GM12891 (cell line): Measurements from ENCODE around the gene SFTPD. TPM values are rescaled to one million over a fixed set of nuclear protein-coding genes. Genes with fewer than 3 reads are reported as not detected.
"Not testable (repeated sequence)": the region's sequence is repeated elsewhere in the genome, so short reads cannot be mapped to it uniquely, and the experiment has no call there.

Experiments
- DNase-seq: peaks from one replicate; pipeline ENCODE4 v3.0.0; 2011; ENCODE audit warnings: low spot score; ENCODE audit not compliant: insufficient read length
- FAIRE-seq: peaks from 2 replicates; lab custom pipeline; 2011; peaks lifted over from hg19 to GRCh38; lab: Jason Lieb, UNC
- PAX5 ChIP-seq: IDR thresholded peaks from 2 replicates; pipeline ENCODE4 v1.6.1; 2011; ENCODE audit warnings: low read length, moderate library complexity, mild to moderate bottlenecking; ENCODE audit not compliant: insufficient read depth, severe bottlenecking
- POLR2A ChIP-seq: IDR thresholded peaks from 2 replicates; pipeline ENCODE4 v1.6.1; 2011; ENCODE audit warnings: low read depth, low read length, control low read depth
- POLR2AphosphoS5 ChIP-seq: IDR thresholded peaks from 2 replicates; pipeline ENCODE4 v1.6.1; 2011; ENCODE audit warnings: low read depth, low read length, control low read depth
- POU2F2 ChIP-seq: IDR thresholded peaks from 2 replicates; pipeline ENCODE4 v1.6.1; 2011; ENCODE audit warnings: low read depth, mild to moderate bottlenecking, control low read depth, low read length, moderate library complexity
- SPI1 ChIP-seq: IDR thresholded peaks from 2 replicates; pipeline ENCODE4 v1.6.1; 2011; ENCODE audit warnings: low read depth, low read length, control low read depth
- TAF1 ChIP-seq: IDR thresholded peaks from 2 replicates; pipeline ENCODE4 v1.6.1; 2011; ENCODE audit warnings: low read depth, low read length, control low read depth
- polyA plus RNA-seq: library from polyadenylated mRNA; unstranded; fragments of >200 nt; gene quantifications from one replicate; pipeline ENCODE4 v1.2.1, GENCODE V29; 2012; ENCODE audit warnings: low read depth, missing spikeins, inconsistent platforms; ENCODE audit not compliant: missing spikeins

SFTPD gene
- not detected for polyA plus RNA-seq

DNA sequence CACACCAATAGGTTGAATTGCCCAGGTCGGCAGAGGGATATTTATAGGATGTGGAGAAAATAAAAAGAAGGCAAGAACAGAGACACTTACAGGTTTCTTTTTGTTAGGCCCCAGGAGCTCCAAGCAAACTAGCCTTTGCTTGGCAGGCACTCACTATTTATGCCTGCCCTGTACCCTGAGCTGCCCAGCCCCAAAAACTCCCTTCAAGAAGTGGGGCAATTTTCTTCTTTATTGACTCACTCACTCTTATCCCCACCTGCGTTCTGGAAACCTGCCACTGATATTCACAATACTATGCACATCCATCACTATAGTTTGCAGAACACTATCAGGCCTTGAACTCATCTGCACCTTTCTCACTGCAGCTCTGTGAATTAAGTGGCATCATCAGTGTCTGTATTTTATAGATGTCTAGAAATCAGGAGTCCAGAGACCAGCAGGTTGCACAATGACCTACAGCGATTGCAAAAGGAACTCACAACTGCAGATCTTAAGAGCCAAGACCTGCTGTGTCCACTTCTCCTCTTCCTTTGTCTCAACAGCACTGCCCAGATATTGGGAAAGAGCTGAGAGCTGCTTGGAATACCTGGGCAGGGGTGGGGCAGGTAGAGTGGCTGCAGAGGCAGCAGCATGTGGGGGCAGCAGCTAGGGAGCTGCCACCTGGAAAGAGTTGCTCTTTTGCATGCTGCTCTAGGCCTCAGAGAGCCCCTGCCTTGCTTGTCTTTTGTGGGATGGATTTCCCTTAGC is at the start of gene SFTPD:
Gene SFTPD, minus strand, starts transcription at position 130 of the 747 bp plus-strand sequence. CDS start 2,446 bp downstream, outside the sequence.
- no peak for TF ChIP-seq TAF1
- no peak for TF ChIP-seq PAX5
- TF ChIP-seq POLR2AphosphoS5: no peak
- TF ChIP-seq POLR2A: no peak
- TF ChIP-seq POU2F2: no peak
- no peak for TF ChIP-seq SPI1
- no peak for FAIRE-seq
- no peak for DNase-seq

DNA sequence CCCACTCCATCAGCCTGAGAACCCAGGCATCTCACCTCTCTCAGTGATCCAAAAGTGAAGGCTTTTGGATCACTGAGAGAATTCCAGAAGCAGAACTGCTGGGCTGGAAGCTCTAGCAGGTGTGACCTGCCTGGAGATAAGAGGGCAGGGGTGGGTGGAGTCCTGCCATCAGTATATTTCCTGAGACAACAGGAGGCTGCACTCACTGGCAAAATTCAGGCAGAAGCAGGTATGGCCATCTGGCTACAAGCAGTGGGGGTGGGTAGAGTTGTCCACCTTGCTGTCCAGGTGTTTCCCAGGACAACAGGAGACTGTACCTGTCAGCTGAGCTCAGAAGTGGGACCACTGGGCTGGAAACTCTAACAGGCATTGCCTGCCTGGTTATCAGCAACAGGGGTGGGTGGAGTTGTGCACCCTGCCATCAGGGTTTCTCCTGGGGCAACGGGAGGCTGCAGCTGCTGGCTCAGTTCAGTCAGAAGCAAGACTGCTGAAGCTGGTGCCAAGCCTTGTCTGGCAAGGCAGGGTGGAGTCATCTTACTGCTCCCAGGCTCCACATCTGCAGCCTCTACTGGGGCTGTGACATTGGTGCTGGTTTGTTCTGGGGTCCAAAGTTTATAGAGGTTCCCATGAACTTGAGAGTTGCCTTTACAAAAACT is 47.2 kb upstream of the SFTPD start:
- no peak for TF ChIP-seq POU2F2
- no peak for DNase-seq
- FAIRE-seq: no peak

DNA sequence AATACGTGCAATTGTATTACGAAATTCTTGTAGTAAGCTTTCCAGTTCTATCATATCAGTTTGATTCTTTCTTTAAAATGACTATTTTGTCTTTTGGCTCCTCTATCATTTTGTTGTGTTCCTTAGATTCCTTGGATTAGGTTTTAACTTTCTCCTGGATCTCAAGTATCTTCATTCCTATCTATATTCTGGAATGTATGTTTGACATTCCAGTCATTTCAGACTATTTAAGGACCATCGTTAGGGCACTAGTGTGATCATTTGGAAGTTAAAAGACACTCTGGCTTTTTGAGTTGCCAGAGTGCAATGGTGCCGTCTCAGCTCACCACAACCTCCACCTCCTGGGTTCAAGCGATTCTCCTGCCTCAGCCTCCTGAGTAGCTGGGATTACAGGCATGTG is 45.7 kb upstream of the SFTPD start:
- FAIRE-seq (no peak), DNase-seq (no peak)
- no peak for TF ChIP-seq SPI1
- no peak for TF ChIP-seq POLR2A
- TF ChIP-seq PAX5: no peak
- no peak for TF ChIP-seq POLR2AphosphoS5
- TF ChIP-seq POU2F2: no peak
- no peak for TF ChIP-seq TAF1

DNA sequence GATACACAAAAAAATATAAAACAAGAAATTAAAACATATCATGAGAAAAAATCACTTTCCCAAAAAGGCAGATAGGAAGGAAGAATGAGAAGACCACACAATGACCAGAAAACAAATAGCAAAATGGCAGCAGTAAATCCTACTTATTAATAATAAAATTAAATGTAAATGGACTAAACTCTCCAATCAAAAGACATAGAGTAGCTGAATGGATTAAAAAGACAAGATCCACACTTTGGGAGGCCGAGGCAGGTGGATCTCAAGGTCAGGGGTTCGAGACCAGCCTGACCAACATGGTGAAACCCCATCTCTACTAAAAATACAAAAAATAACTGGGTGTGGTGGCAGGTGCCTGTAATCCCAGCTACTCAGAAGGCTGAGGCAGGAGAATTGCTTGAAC is 39.3 kb upstream of the SFTPD start:
- not testable (repeated sequence) for FAIRE-seq

DNA sequence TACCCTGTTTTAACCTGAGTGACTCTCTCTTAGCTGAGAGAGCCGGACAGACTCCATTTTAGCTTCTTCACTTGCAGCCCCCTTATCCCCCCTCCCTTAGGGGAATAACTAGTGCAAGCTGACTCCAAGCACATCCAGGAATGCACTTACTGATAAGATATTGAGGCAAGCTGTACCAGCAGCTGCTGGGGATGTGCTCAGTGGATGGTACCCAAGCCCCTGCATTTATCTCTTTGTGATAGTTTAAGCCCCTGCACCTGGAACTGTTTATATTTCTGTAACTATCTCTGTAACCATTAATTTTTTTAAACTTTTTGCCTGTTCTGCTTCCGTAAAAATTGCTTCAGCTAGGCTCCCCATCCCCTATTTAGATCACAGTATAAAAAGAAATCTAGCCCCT is 37.8 kb upstream of the SFTPD start:
- FAIRE-seq, DNase-seq: not testable (repeated sequence)

More for the DNA sequence above, 39.3 kb upstream of the SFTPD start:
- DNase-seq: not testable (repeated sequence)

DNA sequence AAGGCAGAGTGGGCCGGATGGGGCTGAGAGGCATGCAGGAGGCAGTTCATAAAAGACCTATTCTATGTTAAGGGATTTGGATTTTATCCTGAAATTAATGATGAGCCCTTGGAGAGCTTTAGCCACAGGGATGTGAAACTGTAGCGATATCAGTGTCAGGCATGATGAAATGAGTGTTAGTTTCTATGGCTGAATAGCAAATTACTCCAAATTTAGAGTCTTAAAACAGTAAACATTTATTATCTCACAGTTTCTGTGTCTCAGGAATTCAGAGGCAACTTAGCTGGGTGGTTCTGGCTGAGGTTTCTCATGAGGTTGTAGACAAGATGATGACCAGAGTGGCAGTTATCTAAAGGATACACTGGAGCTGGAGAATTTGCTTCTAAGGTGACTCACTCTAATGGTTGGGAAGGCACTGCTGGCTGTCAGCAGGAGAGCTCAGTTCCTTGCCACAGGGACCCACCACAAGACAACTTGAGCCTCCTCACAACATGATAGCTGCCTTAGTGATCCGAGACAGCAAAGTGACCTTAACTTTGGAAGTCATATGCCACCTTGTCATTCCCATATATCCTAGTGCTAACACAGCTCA is 36.7 kb upstream of the SFTPD start:
- DNase-seq (no peak), FAIRE-seq (no peak)
- no peak for TF ChIP-seq PAX5
- no peak for TF ChIP-seq POLR2AphosphoS5
- no peak for TF ChIP-seq POLR2A
- TF ChIP-seq TAF1: no peak
- no peak for TF ChIP-seq POU2F2
- TF ChIP-seq SPI1: no peak

DNA sequence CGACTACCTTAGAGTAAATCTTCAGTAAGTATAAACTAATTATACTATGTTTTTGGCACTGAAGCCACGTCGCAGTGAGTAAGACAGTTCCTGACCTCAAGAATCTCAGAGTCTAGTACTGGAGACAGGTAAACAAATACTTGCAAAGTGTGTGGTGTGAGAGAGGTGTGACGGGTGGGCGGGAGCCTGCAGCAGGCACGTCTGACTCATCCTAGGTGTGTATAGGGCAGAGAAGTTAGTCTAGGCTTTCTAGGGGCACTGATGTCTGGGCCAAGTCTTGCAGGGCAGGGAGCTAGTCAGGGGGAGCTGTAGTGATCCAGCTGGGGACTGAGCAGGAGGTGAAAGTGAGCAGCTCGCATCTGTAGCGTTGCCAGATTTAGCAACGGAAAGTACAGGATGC is 35.9 kb upstream of the SFTPD start:
- DNase-seq (no peak), FAIRE-seq (no peak)
- TF ChIP-seq PAX5 (no peak), POU2F2 (no peak), POLR2AphosphoS5 (no peak), TAF1 (no peak), POLR2A (no peak)

DNA sequence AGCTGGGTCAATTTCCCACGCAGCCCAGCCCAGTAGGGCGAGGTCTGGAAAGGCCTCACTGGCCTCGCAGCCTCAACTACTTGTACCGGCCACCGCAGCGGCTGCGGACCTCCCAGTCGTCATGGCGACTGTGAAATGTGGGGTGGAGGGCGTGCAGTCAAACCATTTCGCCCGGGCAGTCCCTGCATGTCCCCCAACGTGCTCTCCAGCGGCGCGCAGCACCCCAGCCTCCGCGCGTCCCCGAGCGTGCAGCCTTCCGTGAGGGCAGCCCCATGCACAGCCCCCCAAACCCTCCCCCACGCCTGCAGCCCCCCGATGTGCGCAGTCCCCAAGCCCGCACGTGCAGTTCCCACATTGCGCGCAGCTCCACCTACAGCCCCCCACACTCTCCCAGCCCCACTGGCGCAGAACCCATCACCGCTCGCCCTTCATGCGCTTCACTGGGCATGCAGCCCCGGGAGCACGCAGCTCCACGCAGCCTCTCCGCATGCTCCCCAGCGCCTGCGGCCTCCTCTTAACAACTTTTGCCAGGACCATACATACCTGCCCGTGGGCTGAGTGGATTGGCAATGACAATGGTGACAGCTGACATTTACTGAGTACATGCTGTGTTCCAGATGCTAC is 34.5 kb upstream of the SFTPD start:
- DNase-seq (no peak), FAIRE-seq (no peak)
- TF ChIP-seq POLR2AphosphoS5: no peak
- TF ChIP-seq SPI1: no peak
- TF ChIP-seq POU2F2: no peak
- TF ChIP-seq PAX5: no peak
- TF ChIP-seq POLR2A: no peak
- no peak for TF ChIP-seq TAF1

DNA sequence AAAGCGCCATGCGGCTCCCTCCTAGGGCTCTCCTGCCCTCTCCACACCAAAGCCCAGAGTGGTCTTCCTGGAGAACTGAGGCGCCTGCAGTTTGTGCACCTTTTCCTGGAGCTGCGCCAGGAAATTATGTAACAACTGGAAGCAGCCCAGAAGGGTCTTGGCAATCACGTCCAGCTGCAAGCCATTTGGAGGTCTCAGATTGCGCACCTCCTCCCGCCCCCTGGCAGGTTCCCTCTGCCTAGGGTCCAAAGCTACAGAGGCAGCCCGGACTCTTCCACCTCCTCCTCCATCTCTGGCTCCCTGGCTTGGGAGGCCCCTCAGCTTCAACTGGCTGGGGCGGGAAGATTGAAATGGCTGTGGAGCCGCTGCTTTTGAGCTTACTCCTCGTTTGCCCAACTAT is 34.0 kb upstream of the SFTPD start:
- TF ChIP-seq POLR2A: no peak
- TF ChIP-seq SPI1: no peak
- no peak for TF ChIP-seq PAX5
- no peak for TF ChIP-seq POU2F2
- TF ChIP-seq TAF1: no peak
- TF ChIP-seq POLR2AphosphoS5: no peak
- FAIRE-seq (no peak), DNase-seq (no peak)

DNA sequence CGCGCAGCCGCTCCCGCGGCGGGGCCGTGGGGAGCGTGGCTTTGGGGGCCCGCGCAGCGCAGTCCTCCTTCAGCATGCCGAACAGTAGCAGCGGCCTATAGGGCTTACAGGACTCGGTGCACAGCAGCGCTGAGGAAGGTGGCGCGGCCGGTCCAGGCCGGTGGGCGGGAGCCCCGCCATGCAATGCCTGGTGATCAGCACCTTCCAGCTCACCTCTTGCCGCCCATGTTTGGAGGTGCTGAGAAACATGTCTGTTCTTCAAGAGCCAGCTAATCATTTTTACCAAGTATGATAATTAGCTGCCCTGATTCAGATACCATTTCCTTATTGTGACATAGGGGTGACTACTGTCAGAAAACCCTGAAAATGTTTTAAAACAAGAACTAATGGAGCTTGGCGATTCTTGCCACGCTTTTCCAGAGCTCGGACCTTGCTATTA is 33.5 kb upstream of the SFTPD start:
- TF ChIP-seq TAF1 (no peak), PAX5 (no peak), POLR2AphosphoS5 (no peak), POU2F2 (no peak), SPI1 (no peak)
- FAIRE-seq (no peak), DNase-seq (no peak)
